Testis (tissue), 3 donors: ENCODE measurements around the gene RGS17. TPM values are rescaled to one million over a fixed set of nuclear protein-coding genes. Genes with fewer than 3 reads are reported as not detected.

Experiments
- DNase-seq: peaks from one replicate; pipeline ENCODE4 v3.0.0-alpha.2; 2019
- H3K27ac ChIP-seq, 2 donors: fragments of 200-600 bp; sonication (generic); one replicate each; pipeline ENCODE4 v1.5.1; 2019
- H3K27me3 ChIP-seq: fragments of 200-600 bp; sonication (generic); one replicate; pipeline ENCODE4 v1.5.1; 2019
- H3K36me3 ChIP-seq: fragments of 200-600 bp; sonication (generic); one replicate; pipeline ENCODE4 v1.5.1; 2017; ENCODE audit warnings: low read depth; ENCODE audit errors: missing control alignments
- H3K4me1 ChIP-seq: fragments of 200-600 bp; sonication (generic); one replicate; pipeline ENCODE4 v1.5.1; 2019
- H3K4me3 ChIP-seq, 2 donors: fragments of 200-600 bp; sonication (generic); one replicate each; pipeline ENCODE4 v1.5.1; 2017 to 2019
- H3K9me3 ChIP-seq: fragments of 200-600 bp; sonication (generic); one replicate; pipeline ENCODE4 v1.5.1; 2017
- POLR2A ChIP-seq: fragments of 450-650 bp; IDR thresholded peaks from one replicate; pipeline ENCODE4 v1.6.1; 2017; ENCODE audit warnings: antibody characterized with exemption, mild to moderate bottlenecking, moderate library complexity
- WGBS, 2 donors: methylation state at CpG; one replicate each; pipeline ENCODE4 v1.1.5; 2018; 5-methylcytosine and 5-hydroxymethylcytosine counted together
- intact Hi-C: fragments of 100-400 bp; cut with DNase I; formaldehyde crosslinking; loops from one replicate; pipeline ENCODE4 v1.15.1; 2023; ENCODE audit warnings: low total_unique reads
- polyA plus RNA-seq: library from polyadenylated mRNA; stranded (reverse); fragments of 350-450 nt; fragmentation: Illumina TruSeq; extraction: RNeasy Lipid Tissue Mini Kit (QIAGEN cat#74804); gene quantifications from one replicate; pipeline ENCODE4 v1.2.3, GENCODE V29; 2014; ENCODE audit warnings: low read depth, low replicate concordance; ENCODE audit not compliant: insufficient read depth
- total RNA-seq, 2 donors: library from RNA; depleted of rRNA; stranded (reverse); fragments of >200 nt; gene quantifications; one replicate each; pipeline ENCODE4 v1.2.3, GENCODE V29; 2016
- TF ChIP-seq, protein P1 (sequence below), 3 experiments: fragments of 450-650 bp in 2 of 3; fragments of 200-600 bp in 1 of 3; sonication (generic) in 1 of 3; IDR thresholded peaks; one replicate each; pipeline ENCODE4 v1.5.1; 2016 to 2019; ENCODE audit warnings: antibody characterized with exemption in 3 of 3, mild to moderate bottlenecking in 2 of 3, moderate library complexity in 1 of 3

RGS17 gene
- total and polyA plus RNA-seq, 3 donors from 2014 or later, result 0.65 to 4.5 (median 3.1) TPM

- H3K9me3 ChIP-seq, result no peaks in the 10 kb centered on the region
- no peaks in the 10 kb centered on the region for H3K36me3 ChIP-seq
- peak overlapping the region in 1 of 2 donors; percentile 77 for H3K4me3 ChIP-seq
- TF ChIP-seq, protein P1, sequence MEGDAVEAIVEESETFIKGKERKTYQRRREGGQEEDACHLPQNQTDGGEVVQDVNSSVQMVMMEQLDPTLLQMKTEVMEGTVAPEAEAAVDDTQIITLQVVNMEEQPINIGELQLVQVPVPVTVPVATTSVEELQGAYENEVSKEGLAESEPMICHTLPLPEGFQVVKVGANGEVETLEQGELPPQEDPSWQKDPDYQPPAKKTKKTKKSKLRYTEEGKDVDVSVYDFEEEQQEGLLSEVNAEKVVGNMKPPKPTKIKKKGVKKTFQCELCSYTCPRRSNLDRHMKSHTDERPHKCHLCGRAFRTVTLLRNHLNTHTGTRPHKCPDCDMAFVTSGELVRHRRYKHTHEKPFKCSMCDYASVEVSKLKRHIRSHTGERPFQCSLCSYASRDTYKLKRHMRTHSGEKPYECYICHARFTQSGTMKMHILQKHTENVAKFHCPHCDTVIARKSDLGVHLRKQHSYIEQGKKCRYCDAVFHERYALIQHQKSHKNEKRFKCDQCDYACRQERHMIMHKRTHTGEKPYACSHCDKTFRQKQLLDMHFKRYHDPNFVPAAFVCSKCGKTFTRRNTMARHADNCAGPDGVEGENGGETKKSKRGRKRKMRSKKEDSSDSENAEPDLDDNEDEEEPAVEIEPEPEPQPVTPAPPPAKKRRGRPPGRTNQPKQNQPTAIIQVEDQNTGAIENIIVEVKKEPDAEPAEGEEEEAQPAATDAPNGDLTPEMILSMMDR (IDR thresholded peaks at IDR 0.05), result no peak
- TF ChIP-seq POLR2A, result no peak
- H3K4me1 ChIP-seq, result peaks cover 18% of the 10 kb centered on the region
- no peaks in the 10 kb centered on the region for H3K27me3 ChIP-seq
- no peak for DNase-seq
- intact Hi-C loops, result no loop called here
- 36 to 41% methylated on average over 2 of the region's 2 CpGs for WGBS, 2 donors
- no peak overlapping the region for H3K27ac ChIP-seq
Measured at GRCh38 chr6:152981219-152981618, 149.9 kb downstream of the RGS17 start.

DNA sequence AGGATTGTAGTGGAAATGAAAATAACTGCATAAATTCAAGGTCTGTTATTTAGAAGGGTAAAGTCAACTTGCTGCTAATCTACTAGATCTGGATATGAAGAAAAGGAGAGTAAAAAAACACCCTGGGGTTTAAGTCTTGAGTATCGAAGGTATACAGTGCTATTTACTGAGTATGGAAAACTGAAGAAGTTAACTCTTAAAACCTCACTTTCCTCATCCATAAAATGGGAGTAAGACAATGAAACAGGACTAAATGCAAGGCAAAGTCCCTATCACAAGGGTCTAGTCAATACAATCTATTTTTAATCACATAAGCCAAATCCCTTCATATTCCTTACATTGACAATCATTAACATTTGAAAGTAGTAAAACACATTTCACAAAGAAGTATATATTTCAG lies 150.4 kb downstream of the RGS17 start:
- WGBS, 2 donors, result 66 to 84% methylated on average over 1 of the region's 1 CpG
- intact Hi-C loops, result no loop called here

GRCh38 chr6:152979116-152979515 lies 152.0 kb downstream of the RGS17 start:
- 93% methylated on average over 1 of the region's 1 CpG for WGBS, 2 donors
- H3K27ac ChIP-seq, result no peak overlapping the region
- H3K9me3 ChIP-seq, result no peaks in the 10 kb centered on the region
- no peak overlapping the region for H3K4me3 ChIP-seq
- peaks cover 12% of the 10 kb centered on the region for H3K4me1 ChIP-seq
- H3K36me3 ChIP-seq, result no peaks in the 10 kb centered on the region
- no peak for DNase-seq
- intact Hi-C loops, result no loop called here
- TF ChIP-seq, protein P1 (IDR thresholded peaks at IDR 0.05), result no peak
- TF ChIP-seq POLR2A, result no peak
- no peaks in the 10 kb centered on the region for H3K27me3 ChIP-seq

More for the DNA sequence above, 150.4 kb downstream of the RGS17 start:
- Histone ChIP-seq H3K27ac (no peak overlapping the region), H3K36me3 (no peaks in the 10 kb centered on the region), H3K27me3 (no peaks in the 10 kb centered on the region), H3K9me3 (no peaks in the 10 kb centered on the region), H3K4me3 (no peak overlapping the region), H3K4me1 (peaks cover 18% of the 10 kb centered on the region)
- TF ChIP-seq, protein P1 (IDR thresholded peaks at IDR 0.05), result no peak
- TF ChIP-seq POLR2A, result no peak
- no peak for DNase-seq

- no peak for DNase-seq
Measured at GRCh38 chr6:152978058-152978457, 153.0 kb downstream of the RGS17 start.

DNA sequence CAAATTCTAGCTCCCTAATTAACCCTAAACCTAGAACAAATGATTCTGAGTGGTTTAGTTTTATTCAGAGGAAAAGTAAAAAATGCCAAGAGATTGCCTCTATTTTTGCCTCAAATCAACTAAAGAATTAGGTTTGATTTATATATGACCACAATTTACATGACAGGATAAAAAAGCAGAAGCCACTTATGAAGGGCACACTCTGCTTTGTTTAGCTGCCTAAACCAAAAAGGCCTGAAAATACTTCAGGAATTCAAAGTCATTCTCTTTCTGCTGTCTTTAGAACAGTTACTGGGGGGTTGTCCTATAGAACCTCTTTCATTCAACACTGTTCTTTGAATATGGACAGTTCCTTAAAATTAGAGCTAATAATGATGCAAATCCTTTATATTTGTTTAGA lies 153.5 kb downstream of the RGS17 start:
- TF ChIP-seq POLR2A, result no peak
- TF ChIP-seq, protein P1 (IDR thresholded peaks at IDR 0.05), result no peak
- intact Hi-C loops, result no loop called here
- no peaks in the 10 kb centered on the region for H3K27me3 ChIP-seq
- H3K4me1 ChIP-seq, result peaks cover 10% of the 10 kb centered on the region
- H3K9me3 ChIP-seq, result no peaks in the 10 kb centered on the region
- no peak overlapping the region for H3K4me3 ChIP-seq
- no peaks in the 10 kb centered on the region for H3K36me3 ChIP-seq
- DNase-seq, result no peak
- H3K27ac ChIP-seq, result no peak overlapping the region

More at GRCh38 chr6:152978058-152978457, 153.0 kb downstream of the RGS17 start:
- H3K27me3 ChIP-seq, result no peaks in the 10 kb centered on the region
- H3K27ac ChIP-seq, result no peak overlapping the region
- no peaks in the 10 kb centered on the region for H3K9me3 ChIP-seq
- peaks cover 12% of the 10 kb centered on the region for H3K4me1 ChIP-seq
- 69 to 85% methylated on average over 3 of the region's 3 CpGs for WGBS, 2 donors
- TF ChIP-seq, protein P1 (IDR thresholded peaks at IDR 0.05), result no peak
- H3K4me3 ChIP-seq, result no peak overlapping the region
- intact Hi-C loops, result no loop called here
- no peaks in the 10 kb centered on the region for H3K36me3 ChIP-seq
